Measurements from ENCODE around the gene MAJIN. TPM values are rescaled to one million over a fixed set of nuclear protein-coding genes. Genes with fewer than 3 reads are reported as not detected.

MAJIN gene
- total and polyA plus RNA-seq, 9 of the 15 experiments (the other 6 are each of a cell fraction or from before 2014, with no cell fraction given), result 0.17 to 0.83 (median 0.24) TPM; not detected in 2

DNA sequence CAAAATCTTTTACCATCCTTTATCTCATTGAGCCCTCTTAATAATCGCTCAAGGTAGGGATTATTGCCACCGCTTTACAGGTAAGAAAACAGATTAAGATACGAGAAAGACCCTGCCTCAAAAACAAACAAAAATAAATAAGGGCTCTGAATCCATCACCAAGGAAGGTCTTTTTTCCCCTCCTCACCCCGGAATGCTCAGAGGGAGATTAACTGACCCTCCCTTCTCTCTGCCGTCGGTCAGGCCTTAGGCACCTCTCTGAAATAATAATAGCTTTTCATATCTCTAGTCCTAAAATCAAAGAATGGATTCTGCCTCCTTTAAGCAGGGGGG, 54.3 kb downstream of the MAJIN start:
- peaks cover 17% of the 10 kb centered on the region; the same call in 1 of the 3 replicates for H3K36me3 ChIP-seq (ENCODE audit: control insufficient read depth, insufficient read depth, low read length)
- no peaks in the 10 kb centered on the region for H3K9me1 ChIP-seq (ENCODE audit: control insufficient read depth, insufficient read depth, low read length)
- BruUV-seq (replicated peaks), result TSS peak; percentile 91
- H3K79me2 ChIP-seq (ENCODE audit: control insufficient read depth, insufficient read depth, low read length), result peaks cover 26% of the 10 kb centered on the region
- H4K20me1 ChIP-seq (replicated peaks; ENCODE audit: control insufficient read depth, insufficient read depth, low read length), result no peaks in the 10 kb centered on the region
- in situ Hi-C loops (cut with MboI) (no loop called here), intact Hi-C loops (cut with micrococcal nuclease) (loop anchor here (1.0 kb wide), 2 partner anchors 28 to 79 kb away; partner anchors contain the start of gene BATF2)
- no peak for FAIRE-seq
- ATAC-seq, result no peak
- DNase-seq (ENCODE audit: extremely low read depth in 1 of 4, low spot score in 3 of 4), result no peak
- CTCF ChIA-PET (ENCODE audit: low intra/inter-chr PET ratio), result interaction anchor here (1.2 kb wide), 1 partner anchor 96 kb away, joined by 3 read pairs; no protein-coding TSS in a partner anchor
- peak overlapping the region; percentile 87 for H3K4me3 ChIP-seq
- WGBS (ENCODE audit: insufficient coverage, low coverage, missing lambda C conversion rate), result 0% methylated on average over 6 of the region's 6 CpGs
- peaks cover 20 to 43% of the 10 kb centered on the region in 2 experiments; a peak in 4 of 5 replicates for H3K4me1 ChIP-seq (replicated peaks in 1 of 2; ENCODE audit: control insufficient read depth in 2 of 2, insufficient read depth in 2 of 2, low read length in 2 of 2)
- H3K27ac ChIP-seq (ENCODE audit: extremely low read depth, low read depth, low read length), result peak overlapping the region; percentile 64
- H3K4me2 ChIP-seq (ENCODE audit: insufficient read depth, low read length), result peak overlapping the region; percentile 82
- H3K9ac ChIP-seq (ENCODE audit: insufficient read depth in 1 of 2, low read depth in 2 of 2, low read length in 2 of 2), result peak overlapping the region; percentile 78 to 86; a peak in 3 of 4 replicates
- no peaks in the 10 kb centered on the region for H3K9me3 ChIP-seq (replicated peaks; ENCODE audit: control insufficient read depth, insufficient read depth, low read depth, low read length)
- POLR2A ChIA-PET, result interaction anchor here (1.0 kb wide), 2 partner anchors 10 to 217 kb away, joined by 3 read pairs; no protein-coding TSS in a partner anchor
- peak overlapping the region; percentile 73 for H2AFZ ChIP-seq (ENCODE audit: low read depth, low read length)
- H3K27me3 ChIP-seq (ENCODE audit: control insufficient read depth in 2 of 2, insufficient read depth in 2 of 2, low read length in 2 of 2), result no peaks in the 10 kb centered on the region
- TF ChIP-seq NFATC3 (IDR thresholded peaks at IDR 0.05) (peak; percentile 23; the same call in 1 of the 2 replicates), ZNF445 (CRISPR knock-in tag; IDR thresholded peaks at IDR 0.05; ENCODE audit: low read depth) (no peak), ZNF444 (CRISPR knock-in tag; IDR thresholded peaks at IDR 0.05) (0 out of 2 replicates have a peak, but pooled peaks have one; percentile 9), CREBBP (IDR thresholded peaks at IDR 0.05; ENCODE audit: low read depth, low read length) (no peak), PTBP1 (IDR thresholded peaks at IDR 0.05; ENCODE audit: low read depth, low read length) (no peak), TAF15 (IDR thresholded peaks at IDR 0.05; ENCODE audit: low read depth, low read length) (no peak), PHF8 (IDR thresholded peaks at IDR 0.05; ENCODE audit: borderline replicate concordance, low read length) (no peak), HCFC1 (IDR thresholded peaks at IDR 0.05; ENCODE audit: low read depth, low read length) (no peak), MTF1 (CRISPR knock-in tag; IDR thresholded peaks at IDR 0.05; ENCODE audit: borderline replicate concordance) (no peak), PTTG1 (tag; IDR thresholded peaks at IDR 0.05; ENCODE audit: low read depth) (no peak), BCOR (IDR thresholded peaks at IDR 0.05) (no peak)
- TF ChIP-seq, protein P1, sequence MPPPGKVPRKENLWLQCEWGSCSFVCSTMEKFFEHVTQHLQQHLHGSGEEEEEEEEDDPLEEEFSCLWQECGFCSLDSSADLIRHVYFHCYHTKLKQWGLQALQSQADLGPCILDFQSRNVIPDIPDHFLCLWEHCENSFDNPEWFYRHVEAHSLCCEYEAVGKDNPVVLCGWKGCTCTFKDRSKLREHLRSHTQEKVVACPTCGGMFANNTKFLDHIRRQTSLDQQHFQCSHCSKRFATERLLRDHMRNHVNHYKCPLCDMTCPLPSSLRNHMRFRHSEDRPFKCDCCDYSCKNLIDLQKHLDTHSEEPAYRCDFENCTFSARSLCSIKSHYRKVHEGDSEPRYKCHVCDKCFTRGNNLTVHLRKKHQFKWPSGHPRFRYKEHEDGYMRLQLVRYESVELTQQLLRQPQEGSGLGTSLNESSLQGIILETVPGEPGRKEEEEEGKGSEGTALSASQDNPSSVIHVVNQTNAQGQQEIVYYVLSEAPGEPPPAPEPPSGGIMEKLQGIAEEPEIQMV (tag; conservative IDR thresholded peaks at IDR 0.05; ENCODE audit: low read depth), result no peak
- TF ChIP-seq, protein P2, sequence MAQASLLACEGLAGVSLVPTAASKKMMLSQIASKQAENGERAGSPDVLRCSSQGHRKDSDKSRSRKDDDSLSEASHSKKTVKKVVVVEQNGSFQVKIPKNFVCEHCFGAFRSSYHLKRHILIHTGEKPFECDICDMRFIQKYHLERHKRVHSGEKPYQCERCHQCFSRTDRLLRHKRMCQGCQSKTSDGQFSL (CRISPR knock-in tag; IDR thresholded peaks at IDR 0.05), result no peak
- TF ChIP-seq, protein P2 (tag; IDR thresholded peaks at IDR 0.05), result 0 out of 4 replicates have a peak, but pooled peaks of 1 of the 2 experiments have one; percentile 11
- TF ChIP-seq, protein P3, sequence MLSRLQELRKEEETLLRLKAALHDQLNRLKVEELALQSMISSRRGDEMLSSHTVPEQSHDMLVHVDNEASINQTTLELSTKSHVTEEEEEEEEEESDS (CRISPR knock-in tag; IDR thresholded peaks at IDR 0.05), result no peak

All from K562 (cell line).